GM12878 (cell line): ENCODE results near the gene PARPBP.

Experiments used
- EP300 ChIP-seq, 2 experiments: fragments of 150-350 bp in 1 of 2; IDR thresholded peaks; 2 replicates each; pipeline ENCODE4 v1.6.1; 2011 to 2012; ENCODE audit warnings: low read depth in 2 of 2, low read length in 2 of 2, borderline replicate concordance in 1 of 2, improper control_type of control experiment in 1 of 2, inconsistent platforms in 1 of 2; ENCODE audit not compliant: control insufficient read depth in 1 of 2
- EZH2 ChIP-seq: IDR thresholded peaks from 2 replicates; pipeline ENCODE4 v1.6.1; 2012; ENCODE audit warnings: low read depth, mild to moderate bottlenecking, control low read depth, inconsistent platforms, low read length, borderline replicate concordance; ENCODE audit not compliant: control insufficient read depth
- HDAC6 ChIP-seq: fragments of 200-600 bp; sonication (generic); IDR thresholded peaks from one replicate; pipeline ENCODE4 v1.8.0; 2017; ENCODE audit warnings: antibody characterized with exemption; ENCODE audit not compliant: unreplicated experiment
- POLR2A ChIP-seq: IDR thresholded peaks from 2 replicates; pipeline ENCODE4 v1.6.1; 2011; ENCODE audit warnings: low read depth, mild to moderate bottlenecking, low read length
- RB1 ChIP-seq: fragments of 450-650 bp; formaldehyde crosslinking; IDR thresholded peaks from 2 replicates; pipeline ENCODE4 v1.6.1; 2017; ENCODE audit warnings: mild to moderate bottlenecking, borderline replicate concordance
- RELA ChIP-seq: fragments of 450-650 bp; IDR thresholded peaks from 2 replicates; pipeline ENCODE4 v1.8.0; 2014; ENCODE audit warnings: borderline replicate concordance; ENCODE audit not compliant: partially characterized antibody
- SUZ12 ChIP-seq: fragments of 200-600 bp; sonication (generic); IDR thresholded peaks from one replicate; pipeline ENCODE4 v1.6.1; 2018; ENCODE audit warnings: antibody characterized with exemption, mild to moderate bottlenecking; ENCODE audit not compliant: unreplicated experiment
- YY1 ChIP-seq: IDR thresholded peaks from 2 replicates; pipeline ENCODE4 v1.6.1; 2011; ENCODE audit warnings: low read depth, mild to moderate bottlenecking, low read length
- ZZZ3 ChIP-seq: IDR thresholded peaks from 2 replicates; pipeline ENCODE4 v1.6.1; 2011; ENCODE audit warnings: low read depth; ENCODE audit not compliant: control insufficient read depth, insufficient read length
- TF ChIP-seq, protein P1 (sequence below): fragments of 450-650 bp; IDR thresholded peaks from 2 replicates; pipeline ENCODE4 v1.6.1; 2016; ENCODE audit warnings: mild to moderate bottlenecking
- TF ChIP-seq, protein P2 (sequence below), 3 experiments: IDR thresholded peaks in 2 of 3; conservative IDR thresholded peaks in 1 of 3; 2 replicates each; pipeline ENCODE4 v1.5.1; 2011; ENCODE audit warnings: low read depth in 3 of 3, low read length in 3 of 3, mild to moderate bottlenecking in 3 of 3, control low read depth in 2 of 3, moderate library complexity in 2 of 3, inconsistent platforms in 1 of 3, mixed read lengths in 1 of 3; ENCODE audit not compliant: control insufficient read depth in 2 of 3, insufficient read depth in 1 of 3; ENCODE audit errors: extremely low read depth in 1 of 3

GRCh38 chr12:102227954-102228353, 108.0 kb downstream of the PARPBP start:
- TF ChIP-seq RB1, result no peak
- TF ChIP-seq HDAC6, result no peak
- no peak for TF ChIP-seq SUZ12
- TF ChIP-seq EP300 (IDR thresholded peaks at IDR 0.05; ENCODE audit: borderline replicate concordance in 1 of 2, control insufficient read depth in 1 of 2, low read depth in 2 of 2, low read length in 2 of 2), result no peak
- TF ChIP-seq, protein P1, sequence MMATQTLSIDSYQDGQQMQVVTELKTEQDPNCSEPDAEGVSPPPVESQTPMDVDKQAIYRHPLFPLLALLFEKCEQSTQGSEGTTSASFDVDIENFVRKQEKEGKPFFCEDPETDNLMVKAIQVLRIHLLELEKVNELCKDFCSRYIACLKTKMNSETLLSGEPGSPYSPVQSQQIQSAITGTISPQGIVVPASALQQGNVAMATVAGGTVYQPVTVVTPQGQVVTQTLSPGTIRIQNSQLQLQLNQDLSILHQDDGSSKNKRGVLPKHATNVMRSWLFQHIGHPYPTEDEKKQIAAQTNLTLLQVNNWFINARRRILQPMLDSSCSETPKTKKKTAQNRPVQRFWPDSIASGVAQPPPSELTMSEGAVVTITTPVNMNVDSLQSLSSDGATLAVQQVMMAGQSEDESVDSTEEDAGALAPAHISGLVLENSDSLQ, result no peak
- TF ChIP-seq POLR2A, result no peak
- TF ChIP-seq ZZZ3, result no peak
- no peak for TF ChIP-seq EZH2
- TF ChIP-seq, protein P2, sequence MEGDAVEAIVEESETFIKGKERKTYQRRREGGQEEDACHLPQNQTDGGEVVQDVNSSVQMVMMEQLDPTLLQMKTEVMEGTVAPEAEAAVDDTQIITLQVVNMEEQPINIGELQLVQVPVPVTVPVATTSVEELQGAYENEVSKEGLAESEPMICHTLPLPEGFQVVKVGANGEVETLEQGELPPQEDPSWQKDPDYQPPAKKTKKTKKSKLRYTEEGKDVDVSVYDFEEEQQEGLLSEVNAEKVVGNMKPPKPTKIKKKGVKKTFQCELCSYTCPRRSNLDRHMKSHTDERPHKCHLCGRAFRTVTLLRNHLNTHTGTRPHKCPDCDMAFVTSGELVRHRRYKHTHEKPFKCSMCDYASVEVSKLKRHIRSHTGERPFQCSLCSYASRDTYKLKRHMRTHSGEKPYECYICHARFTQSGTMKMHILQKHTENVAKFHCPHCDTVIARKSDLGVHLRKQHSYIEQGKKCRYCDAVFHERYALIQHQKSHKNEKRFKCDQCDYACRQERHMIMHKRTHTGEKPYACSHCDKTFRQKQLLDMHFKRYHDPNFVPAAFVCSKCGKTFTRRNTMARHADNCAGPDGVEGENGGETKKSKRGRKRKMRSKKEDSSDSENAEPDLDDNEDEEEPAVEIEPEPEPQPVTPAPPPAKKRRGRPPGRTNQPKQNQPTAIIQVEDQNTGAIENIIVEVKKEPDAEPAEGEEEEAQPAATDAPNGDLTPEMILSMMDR (IDR thresholded peaks at IDR 0.05 in 2 of 3, conservative IDR thresholded peaks at IDR 0.05 in 1 of 3; ENCODE audit: control insufficient read depth in 2 of 3, extremely low read depth in 1 of 3, insufficient read depth in 1 of 3, low read depth in 3 of 3, low read length in 3 of 3), result no peak
- no peak for TF ChIP-seq YY1
- no peak for TF ChIP-seq RELA
